Uterus (tissue), 2 donors: ENCODE data around the gene ZNF777.

Source experiments
- POLR2A ChIP-seq, 2 donors: fragments of 450-650 bp; IDR thresholded peaks; one replicate each; pipeline ENCODE4 v1.6.1; 2016; ENCODE audit warnings: antibody characterized with exemption in 2 of 2, mild to moderate bottlenecking in 1 of 2, moderate library complexity in 1 of 2
- TF ChIP-seq, protein P1 (sequence below), 4 experiments: fragments of 200-600 bp in 2 of 4; fragments of 450-650 bp in 2 of 4; sonication (generic) in 2 of 4; IDR thresholded peaks; one replicate each; pipeline ENCODE4 v1.5.1; 2016 to 2019; ENCODE audit warnings: antibody characterized with exemption in 4 of 4, mild to moderate bottlenecking in 2 of 4, moderate library complexity in 1 of 4

DNA sequence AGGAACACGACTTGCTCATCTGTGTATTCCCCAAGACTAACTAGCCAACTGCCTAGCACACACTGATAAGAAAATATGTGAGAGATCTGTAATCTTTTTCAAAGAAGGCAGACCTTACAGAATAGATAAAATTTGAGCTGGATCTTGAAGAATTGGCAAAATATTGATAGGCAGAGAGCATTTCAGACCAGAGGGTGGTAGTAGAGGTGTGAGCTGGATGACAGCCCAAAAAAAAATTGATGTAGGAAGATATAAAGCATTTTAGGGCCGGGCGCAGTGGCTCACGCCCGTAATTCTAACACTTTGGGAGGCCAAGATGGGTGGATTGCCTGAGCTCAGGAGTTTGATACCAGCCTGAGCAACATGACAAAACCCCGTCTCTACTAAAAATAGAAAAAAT, 37.9 kb upstream of the ZNF777 start:
- TF ChIP-seq, protein P1, sequence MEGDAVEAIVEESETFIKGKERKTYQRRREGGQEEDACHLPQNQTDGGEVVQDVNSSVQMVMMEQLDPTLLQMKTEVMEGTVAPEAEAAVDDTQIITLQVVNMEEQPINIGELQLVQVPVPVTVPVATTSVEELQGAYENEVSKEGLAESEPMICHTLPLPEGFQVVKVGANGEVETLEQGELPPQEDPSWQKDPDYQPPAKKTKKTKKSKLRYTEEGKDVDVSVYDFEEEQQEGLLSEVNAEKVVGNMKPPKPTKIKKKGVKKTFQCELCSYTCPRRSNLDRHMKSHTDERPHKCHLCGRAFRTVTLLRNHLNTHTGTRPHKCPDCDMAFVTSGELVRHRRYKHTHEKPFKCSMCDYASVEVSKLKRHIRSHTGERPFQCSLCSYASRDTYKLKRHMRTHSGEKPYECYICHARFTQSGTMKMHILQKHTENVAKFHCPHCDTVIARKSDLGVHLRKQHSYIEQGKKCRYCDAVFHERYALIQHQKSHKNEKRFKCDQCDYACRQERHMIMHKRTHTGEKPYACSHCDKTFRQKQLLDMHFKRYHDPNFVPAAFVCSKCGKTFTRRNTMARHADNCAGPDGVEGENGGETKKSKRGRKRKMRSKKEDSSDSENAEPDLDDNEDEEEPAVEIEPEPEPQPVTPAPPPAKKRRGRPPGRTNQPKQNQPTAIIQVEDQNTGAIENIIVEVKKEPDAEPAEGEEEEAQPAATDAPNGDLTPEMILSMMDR (IDR thresholded peaks at IDR 0.05) = no peak
- TF ChIP-seq POLR2A (IDR thresholded peaks at IDR 0.05) = no peak
